HK-2 (cell line): ENCODE data around the gene AFF3.

Experiments used
- DNase-seq: peaks from one replicate; pipeline ENCODE4 v3.0.0-alpha.2; 2018; ENCODE audit not compliant: unreplicated experiment

AFF3 gene

DNA sequence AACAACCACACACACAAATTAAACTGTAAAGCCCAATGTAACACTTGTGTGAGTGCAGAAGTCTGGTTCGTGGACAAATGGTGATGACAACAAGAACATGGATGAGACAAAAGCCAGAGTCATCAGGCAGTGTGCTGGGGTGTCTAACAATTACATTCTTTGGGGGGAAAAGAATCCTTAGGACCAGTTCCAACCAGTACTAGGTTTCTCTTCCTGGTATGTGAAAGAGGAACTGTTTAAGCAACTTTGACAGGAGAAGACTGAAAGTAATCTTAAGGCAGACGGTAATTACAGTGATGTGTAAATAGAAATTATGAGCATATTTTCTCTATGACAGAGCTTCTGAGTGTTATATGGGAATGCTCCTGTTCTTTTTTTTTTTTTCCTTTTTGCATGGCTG, 133.4 kb downstream of the AFF3 start:
- DNase-seq, result no peak

DNA sequence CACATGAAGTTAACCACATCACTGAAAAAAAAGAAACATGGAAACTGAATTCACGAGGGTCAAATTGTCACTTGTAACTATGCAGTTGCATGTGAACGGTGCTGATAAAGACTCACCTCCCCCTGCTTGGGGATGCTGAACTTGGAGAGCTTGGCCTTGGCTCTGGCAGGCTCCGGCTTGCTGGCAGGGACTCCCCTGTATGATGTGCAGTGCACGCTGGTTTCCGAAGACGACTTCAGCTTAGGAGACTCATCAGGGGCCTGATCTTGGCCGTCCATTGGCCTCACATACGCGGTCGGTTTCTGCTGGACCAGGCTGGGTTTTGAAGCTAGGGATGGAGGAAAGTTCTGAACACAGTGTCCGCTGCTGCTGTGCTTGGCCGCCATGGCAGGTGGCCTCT, 135.9 kb downstream of the AFF3 start:
- DNase-seq, result no peak

DNA sequence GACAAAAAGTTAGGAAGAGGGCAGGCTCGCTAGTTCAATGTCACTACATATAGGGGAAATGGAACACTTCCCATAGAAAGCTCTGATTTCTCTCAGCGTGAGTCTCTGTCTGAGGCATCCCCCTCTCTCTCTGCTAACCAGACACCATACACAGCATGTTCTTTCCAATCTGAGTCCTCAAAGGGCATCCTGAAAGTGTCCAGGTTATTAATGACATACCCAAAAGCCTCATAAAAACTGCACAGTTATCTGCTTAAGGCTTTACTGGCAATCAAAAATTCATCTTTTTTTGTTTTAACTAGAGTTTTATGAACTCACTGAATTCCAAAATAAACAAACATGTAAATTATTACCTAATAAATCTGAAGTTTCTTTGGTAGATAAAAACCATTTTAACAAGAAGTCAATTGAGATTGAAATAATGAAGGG, 137.4 kb downstream of the AFF3 start:
- no peak for DNase-seq

GRCh38 chr2:100004348-100004884, 138.0 kb downstream of the AFF3 start:
- no peak for DNase-seq

DNA sequence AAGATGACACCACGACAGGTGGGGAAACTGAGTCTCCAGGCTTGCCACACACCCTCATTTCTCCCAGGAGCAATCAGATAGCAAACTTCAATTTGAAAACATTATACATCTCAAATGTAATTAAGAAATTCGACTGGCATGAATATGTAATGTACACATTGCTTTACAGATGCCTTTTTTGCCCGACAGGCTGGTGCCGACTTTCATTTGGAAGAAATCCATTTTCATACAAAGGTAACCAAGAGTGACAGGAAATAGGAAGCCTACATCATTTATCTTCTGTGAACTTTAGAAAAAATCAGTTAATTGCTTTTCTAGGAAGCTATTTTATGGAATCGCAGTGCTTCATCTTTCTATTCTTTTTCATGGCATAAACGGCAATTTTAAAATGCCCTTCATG, 140.3 kb downstream of the AFF3 start:
- no peak for DNase-seq

DNA sequence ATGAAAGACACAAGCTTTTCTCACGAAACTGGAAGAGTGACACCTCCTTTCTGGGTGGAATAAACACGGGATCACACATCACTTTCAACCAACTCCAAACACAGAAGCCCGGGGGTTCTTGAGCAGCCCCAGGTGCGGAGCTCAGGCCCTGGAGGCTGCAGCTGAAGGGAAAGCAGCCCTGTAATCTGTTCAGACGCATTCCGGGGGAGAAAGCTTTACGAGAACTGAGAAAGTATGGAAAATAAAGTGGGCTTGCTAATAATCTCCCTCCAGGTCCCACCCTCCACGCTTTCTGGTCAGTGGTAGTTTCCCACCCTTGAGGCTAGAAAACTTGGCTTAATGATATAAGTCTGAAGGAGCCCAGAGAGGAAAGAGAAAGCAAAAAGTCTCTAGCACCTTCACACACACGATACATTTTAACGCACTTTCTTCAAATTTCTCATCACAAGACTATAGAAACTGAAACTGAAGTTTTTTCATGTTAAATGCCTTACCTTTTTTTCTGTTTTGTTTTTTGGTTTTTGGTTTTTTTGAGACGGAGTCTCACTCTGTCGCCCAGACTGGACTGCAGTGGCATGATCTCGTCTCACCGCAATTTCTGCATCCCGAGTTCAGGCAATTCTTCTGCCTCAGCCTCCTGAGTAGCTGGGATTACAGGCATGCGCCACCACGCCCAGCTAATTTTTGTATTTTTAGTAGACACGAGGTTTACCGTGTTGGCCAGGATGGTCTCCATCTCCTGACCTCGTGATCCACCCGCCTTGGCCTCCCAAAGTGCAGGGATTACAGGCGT, 141.3 kb downstream of the AFF3 start:
- DNase-seq, result no peak

DNA sequence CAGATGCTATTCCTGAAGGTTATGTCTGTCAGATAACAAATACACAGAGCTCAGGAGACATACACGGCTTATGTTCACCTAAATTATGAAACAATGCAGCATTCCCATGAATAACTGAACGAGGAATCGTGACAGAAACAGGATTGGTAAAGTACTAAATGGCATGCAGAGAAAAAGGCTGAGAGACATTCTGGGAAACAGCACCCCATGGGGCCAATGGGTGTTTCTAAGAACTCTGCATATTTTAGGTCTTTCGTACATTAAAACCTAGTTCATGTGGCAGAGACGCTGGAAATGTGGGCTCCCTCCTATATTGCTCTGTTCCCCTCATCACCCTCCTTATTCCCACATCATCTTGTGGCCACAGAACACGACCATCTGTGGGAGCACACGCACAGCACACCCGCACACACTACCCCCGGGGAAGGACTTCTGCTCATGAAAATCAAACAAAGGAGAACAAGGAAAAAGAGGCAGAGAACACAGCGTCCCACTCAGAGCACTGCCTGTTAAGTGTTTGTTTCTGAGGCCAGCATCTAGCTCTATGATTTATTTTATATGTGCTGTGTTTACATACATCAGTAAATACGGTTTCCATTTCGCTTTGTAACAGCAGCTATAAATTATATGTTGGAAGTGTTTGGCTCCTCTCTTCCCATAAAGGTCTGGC, 143.6 kb downstream of the AFF3 start:
- no peak for DNase-seq

GRCh38 chr2:99989905-99990304, 152.5 kb downstream of the AFF3 start:
- no peak for DNase-seq

DNA sequence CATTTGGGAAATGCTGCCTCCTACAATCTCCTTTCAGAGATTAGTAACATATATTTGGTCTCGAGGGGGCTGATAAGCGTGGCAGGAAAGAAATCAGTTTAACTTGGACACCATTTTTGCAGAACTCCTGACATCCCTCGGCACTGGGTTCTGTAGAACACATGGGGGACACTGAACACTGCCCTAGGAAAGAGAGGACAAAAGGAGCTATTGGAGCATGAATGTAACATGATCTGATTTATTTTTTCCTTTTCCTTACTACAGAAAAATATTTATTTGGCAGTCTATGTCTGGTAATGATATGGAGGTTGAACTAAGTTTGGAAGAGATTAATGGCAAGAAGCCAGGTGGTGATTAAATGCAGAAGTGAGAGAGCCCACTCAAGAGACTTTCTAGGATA, 153.8 kb downstream of the AFF3 start:
- no peak for DNase-seq

DNA sequence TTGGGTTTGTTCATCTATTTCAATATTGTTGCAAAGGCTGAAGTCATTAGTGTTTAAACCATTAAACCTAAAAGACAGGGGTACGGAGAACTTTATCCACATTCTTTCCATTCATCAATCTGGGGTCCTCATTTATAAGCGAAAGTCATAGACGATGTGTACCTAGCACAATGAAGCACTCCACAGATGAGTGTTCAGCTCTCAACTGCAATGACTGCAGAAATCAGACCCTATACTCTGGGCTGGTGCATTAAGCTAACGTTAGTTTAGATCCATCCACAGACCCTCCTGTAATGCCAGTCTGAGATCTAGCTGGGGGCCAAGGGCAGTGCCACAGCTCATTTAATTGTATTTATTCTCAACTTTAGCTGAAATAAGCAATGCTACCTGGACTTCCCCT, 155.2 kb downstream of the AFF3 start:
- no peak for DNase-seq

DNA sequence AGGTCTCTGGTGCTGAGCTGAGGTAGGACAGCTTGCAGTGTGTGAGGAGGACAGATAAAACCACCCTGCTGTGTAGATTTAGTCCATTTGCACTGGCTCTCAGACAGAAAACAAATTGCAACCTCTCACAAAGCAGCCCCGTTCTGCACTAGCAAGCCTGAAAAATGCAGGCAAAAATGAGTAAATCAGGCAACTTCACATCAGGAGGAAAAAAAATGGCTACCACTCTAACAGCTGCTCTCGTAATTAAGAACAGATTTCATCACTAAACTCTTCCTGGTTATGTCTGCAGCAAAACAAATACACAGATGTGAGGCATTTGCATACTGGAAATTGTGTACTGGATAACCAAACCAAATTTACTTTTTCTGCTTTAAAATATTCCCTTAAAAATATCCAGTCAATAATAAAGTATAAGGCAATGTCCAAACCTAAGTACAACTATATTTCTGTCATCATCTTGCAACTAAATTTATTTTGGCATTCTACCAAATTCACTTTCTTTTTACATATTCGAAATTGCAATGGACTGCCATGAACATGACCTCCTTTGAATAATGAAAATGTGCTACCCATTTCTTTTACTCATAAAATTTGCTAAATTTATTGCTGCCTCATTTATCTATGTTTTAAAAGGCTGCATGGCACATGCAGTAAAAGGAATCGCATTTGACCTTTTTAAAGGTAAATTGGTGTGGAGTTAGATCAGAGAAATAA, 157.4 kb downstream of the AFF3 start:
- DNase-seq, result no peak

GRCh38 chr2:99982744-99983143, 159.6 kb downstream of the AFF3 start:
- DNase-seq, result no peak

- no peak for DNase-seq
Measured at GRCh38 chr2:99981840-99982239, 160.6 kb downstream of the AFF3 start.

DNA sequence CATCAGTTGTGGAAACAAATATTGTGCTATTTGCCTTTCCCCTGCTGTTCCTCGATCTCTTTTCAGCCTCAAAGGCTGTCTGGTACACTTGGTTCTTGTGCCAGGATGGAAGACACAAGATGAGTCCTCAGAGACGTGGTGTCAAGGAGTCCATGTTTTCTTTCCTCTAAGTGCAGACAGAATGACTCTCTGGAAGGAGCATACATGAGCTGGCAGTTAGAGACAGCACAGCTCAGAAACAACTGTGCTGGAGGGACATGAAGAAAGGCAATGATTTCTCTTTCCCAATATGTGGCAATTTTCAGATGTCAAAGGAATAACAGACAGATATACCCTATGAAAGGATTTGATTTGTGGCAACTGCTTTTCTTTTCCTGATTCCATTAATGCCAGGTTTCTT, 162.2 kb downstream of the AFF3 start:
- no peak for DNase-seq

- DNase-seq, result no peak
Measured at GRCh38 chr2:99977966-99978365, 164.4 kb downstream of the AFF3 start.

GRCh38 chr2:99975386-99975785, 167.0 kb downstream of the AFF3 start:
- peak; percentile 13 for DNase-seq

- peak; percentile 18 for DNase-seq
Measured at GRCh38 chr2:99974682-99975375, 167.6 kb downstream of the AFF3 start.

- peak; percentile 35 for DNase-seq
Measured at GRCh38 chr2:99974275-99974674, 168.1 kb downstream of the AFF3 start.

DNA sequence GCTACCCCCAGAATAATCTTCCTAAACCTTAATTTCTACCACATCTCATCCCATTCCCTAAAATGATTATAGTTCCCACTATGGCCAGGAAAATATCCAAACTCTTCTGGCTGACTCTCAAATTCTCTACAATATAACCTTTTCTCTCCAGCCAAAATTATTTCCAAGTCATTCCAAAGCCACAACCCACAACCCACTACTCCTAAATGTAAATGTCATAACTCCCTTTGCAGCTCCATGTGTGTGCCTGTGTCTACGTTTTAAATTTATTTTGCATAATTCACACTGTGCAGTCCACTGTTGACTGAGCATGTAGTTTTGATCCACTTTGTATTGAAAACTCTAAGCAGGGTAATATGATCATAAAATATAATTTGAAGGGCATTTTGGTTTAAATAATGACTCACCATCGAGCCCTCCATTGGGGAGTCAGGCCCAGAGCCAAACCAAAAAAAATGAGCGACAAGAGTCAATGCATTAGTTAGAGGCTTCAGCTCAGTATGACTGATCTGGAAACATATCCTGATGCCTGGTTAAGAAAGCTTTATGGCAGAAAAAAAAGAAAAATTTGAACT, 171.0 kb downstream of the AFF3 start:
- no peak for DNase-seq

DNA sequence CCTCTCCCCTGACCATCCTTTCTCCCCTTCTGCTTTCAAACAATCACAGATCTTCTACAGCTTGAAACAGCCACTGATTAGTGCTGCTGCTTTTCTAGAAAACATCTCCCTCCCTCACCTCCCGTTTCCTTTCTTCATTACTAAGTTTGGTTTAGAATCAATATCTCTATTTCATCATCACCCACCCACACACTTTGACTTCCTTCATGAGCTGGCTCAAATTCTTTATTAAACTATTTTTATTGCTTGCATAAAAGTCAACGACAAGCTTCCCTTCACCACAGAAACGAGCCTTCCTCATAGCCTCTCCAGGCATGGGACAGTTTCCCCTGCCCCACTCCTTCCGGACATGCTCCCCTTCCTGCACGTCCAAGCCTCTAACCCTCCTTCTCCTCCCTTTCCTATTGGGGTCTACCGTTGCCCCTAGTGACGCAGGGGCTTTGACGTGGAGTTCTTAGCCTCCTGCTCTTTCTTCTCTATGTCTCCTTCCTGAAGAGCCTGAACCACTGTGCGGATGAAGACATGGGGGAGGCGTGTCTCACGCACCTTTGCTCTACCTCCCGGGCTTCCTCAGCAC, 172.0 kb downstream of the AFF3 start:
- no peak for DNase-seq

- DNase-seq, result no peak
Measured at GRCh38 chr2:99961196-99961913, 181.0 kb downstream of the AFF3 start.
